ENCODE data around the gene ODAM. TPM values are rescaled to one million over a fixed set of nuclear protein-coding genes. Genes with fewer than 3 reads are reported as not detected.
"Not testable (repeated sequence)": the region's sequence is repeated elsewhere in the genome, so short reads cannot be mapped to it uniquely, and the experiment has no call there.

ODAM gene
- total RNA-seq, 1 experiment from 2014 or later, result not detected

- intact Hi-C loops (cut with micrococcal nuclease), result no loop called here
- H3K27me3 Mint-ChIP-seq (ENCODE audit: insufficient read depth, unreplicated experiment), result peaks cover 44% of the 10 kb centered on the region
- DNase-seq (ENCODE audit: unreplicated experiment), result peak; percentile 12
- no peak overlapping the region for H3K27ac Mint-ChIP-seq (ENCODE audit: low read depth, unreplicated experiment)
- POLR2A ChIA-PET, result interaction anchor here (0.9 kb wide), 1 partner anchor 295 kb away, joined by 3 read pairs; no protein-coding TSS in a partner anchor
- no peak overlapping the region for H3K4me3 Mint-ChIP-seq (ENCODE audit: unreplicated experiment)
- no peaks in the 10 kb centered on the region for H3K4me1 Mint-ChIP-seq (ENCODE audit: insufficient read depth, unreplicated experiment)
- no peaks in the 10 kb centered on the region for H3K9me3 Mint-ChIP-seq (ENCODE audit: unreplicated experiment)
- CTCF ChIA-PET, result interaction anchor here (0.6 kb wide), 1 partner anchor 15 kb away, joined by 3 read pairs; no protein-coding TSS in a partner anchor
- no peak for TF ChIP-seq CTCF (IDR thresholded peaks at IDR 0.05; ENCODE audit: unreplicated experiment)
- no peaks in the 10 kb centered on the region for H3K36me3 Mint-ChIP-seq (ENCODE audit: insufficient read depth, unreplicated experiment)
- BruUV-seq (replicated peaks), result no TSS peak
Measured at GRCh38 chr4:70196857-70197256, 1.3 kb downstream of the ODAM start.

GRCh38 chr4:70197842-70198241 is 2.3 kb downstream of the ODAM start:
- Mint-ChIP-seq H3K27me3 (ENCODE audit: insufficient read depth, unreplicated experiment) (peaks cover 47% of the 10 kb centered on the region), H3K4me1 (ENCODE audit: insufficient read depth, unreplicated experiment) (no peaks in the 10 kb centered on the region), H3K27ac (ENCODE audit: low read depth, unreplicated experiment) (no peak overlapping the region), H3K9me3 (ENCODE audit: unreplicated experiment) (no peaks in the 10 kb centered on the region), H3K36me3 (ENCODE audit: insufficient read depth, unreplicated experiment) (no peaks in the 10 kb centered on the region), H3K4me3 (ENCODE audit: unreplicated experiment) (no peak overlapping the region)
- ChIA-PET CTCF (interaction anchor here (1.2 kb wide), 1 partner anchor 15 kb away, joined by 4 read pairs; no protein-coding TSS in a partner anchor), POLR2A (interaction anchor here (0.8 kb wide), 1 partner anchor 10 kb away, joined by 3 read pairs; no protein-coding TSS in a partner anchor)
- intact Hi-C loops (cut with micrococcal nuclease), result no loop called here
- no peak for DNase-seq (ENCODE audit: unreplicated experiment)
- no peak for TF ChIP-seq CTCF (IDR thresholded peaks at IDR 0.05; ENCODE audit: unreplicated experiment)
- BruUV-seq (replicated peaks), result no TSS peak

GRCh38 chr4:70203601-70204000 is 8.1 kb downstream of the ODAM start:
- no peak for DNase-seq (ENCODE audit: unreplicated experiment)
- Mint-ChIP-seq H3K36me3 (ENCODE audit: insufficient read depth, unreplicated experiment) (no peaks in the 10 kb centered on the region), H3K9me3 (ENCODE audit: unreplicated experiment) (no peaks in the 10 kb centered on the region), H3K4me3 (ENCODE audit: unreplicated experiment) (no peak overlapping the region), H3K4me1 (ENCODE audit: insufficient read depth, unreplicated experiment) (no peaks in the 10 kb centered on the region), H3K27me3 (ENCODE audit: insufficient read depth, unreplicated experiment) (peaks cover 36% of the 10 kb centered on the region), H3K27ac (ENCODE audit: low read depth, unreplicated experiment) (no peak overlapping the region)
- intact Hi-C loops (cut with micrococcal nuclease), result no loop called here
- ChIA-PET CTCF (no interaction called here), POLR2A (no interaction called here)
- BruUV-seq (replicated peaks), result no TSS peak
- no peak for TF ChIP-seq CTCF (IDR thresholded peaks at IDR 0.05; ENCODE audit: unreplicated experiment)

- CTCF ChIA-PET; BruUV-seq (replicated peaks); intact Hi-C loops (cut with micrococcal nuclease); H3K9me3 Mint-ChIP-seq (ENCODE audit: unreplicated experiment); DNase-seq (ENCODE audit: unreplicated experiment); H3K36me3 Mint-ChIP-seq (ENCODE audit: insufficient read depth, unreplicated experiment); H3K4me3 Mint-ChIP-seq (ENCODE audit: unreplicated experiment); H3K4me1 Mint-ChIP-seq (ENCODE audit: insufficient read depth, unreplicated experiment); H3K27ac Mint-ChIP-seq (ENCODE audit: low read depth, unreplicated experiment): not testable (repeated sequence)
- peaks cover 26% of the 10 kb centered on the region for H3K27me3 Mint-ChIP-seq (ENCODE audit: insufficient read depth, unreplicated experiment)
- POLR2A ChIA-PET, result interaction anchor here (1.1 kb wide), 1 partner anchor 382 kb away, joined by 3 read pairs; no protein-coding TSS in a partner anchor
Measured at GRCh38 chr4:70212752-70213151, 17.2 kb downstream of the ODAM start.

GRCh38 chr4:70216109-70216508 is 20.6 kb downstream of the ODAM start:
- BruUV-seq (replicated peaks); DNase-seq (ENCODE audit: unreplicated experiment); H3K27ac Mint-ChIP-seq (ENCODE audit: low read depth, unreplicated experiment); intact Hi-C loops (cut with micrococcal nuclease); H3K4me3 Mint-ChIP-seq (ENCODE audit: unreplicated experiment); H3K9me3 Mint-ChIP-seq (ENCODE audit: unreplicated experiment); H3K36me3 Mint-ChIP-seq (ENCODE audit: insufficient read depth, unreplicated experiment); POLR2A ChIA-PET; CTCF ChIA-PET; H3K4me1 Mint-ChIP-seq (ENCODE audit: insufficient read depth, unreplicated experiment): not testable (repeated sequence)
- H3K27me3 Mint-ChIP-seq (ENCODE audit: insufficient read depth, unreplicated experiment), result peaks cover 21% of the 10 kb centered on the region

GRCh38 chr4:70216550-70216949 is 21.0 kb downstream of the ODAM start:
- H3K4me1 Mint-ChIP-seq (ENCODE audit: insufficient read depth, unreplicated experiment); H3K4me3 Mint-ChIP-seq (ENCODE audit: unreplicated experiment); intact Hi-C loops (cut with micrococcal nuclease); CTCF ChIA-PET; POLR2A ChIA-PET; H3K9me3 Mint-ChIP-seq (ENCODE audit: unreplicated experiment); DNase-seq (ENCODE audit: unreplicated experiment); H3K27ac Mint-ChIP-seq (ENCODE audit: low read depth, unreplicated experiment); BruUV-seq (replicated peaks); H3K36me3 Mint-ChIP-seq (ENCODE audit: insufficient read depth, unreplicated experiment): not testable (repeated sequence)
- H3K27me3 Mint-ChIP-seq (ENCODE audit: insufficient read depth, unreplicated experiment), result peaks cover 17% of the 10 kb centered on the region

GRCh38 chr4:70221389-70221788 is 25.9 kb downstream of the ODAM start:
- CTCF ChIA-PET; H3K36me3 Mint-ChIP-seq (ENCODE audit: insufficient read depth, unreplicated experiment); H3K4me1 Mint-ChIP-seq (ENCODE audit: insufficient read depth, unreplicated experiment); DNase-seq (ENCODE audit: unreplicated experiment); H3K9me3 Mint-ChIP-seq (ENCODE audit: unreplicated experiment); BruUV-seq (replicated peaks); POLR2A ChIA-PET; intact Hi-C loops (cut with micrococcal nuclease); H3K27ac Mint-ChIP-seq (ENCODE audit: low read depth, unreplicated experiment); H3K4me3 Mint-ChIP-seq (ENCODE audit: unreplicated experiment): not testable (repeated sequence)
- H3K27me3 Mint-ChIP-seq (ENCODE audit: insufficient read depth, unreplicated experiment), result peaks cover 31% of the 10 kb centered on the region

Data from MCF 10A (cell line).